Mesothelial cell of epicardium (in vitro differentiated cells): Measurements from ENCODE around the gene IRS1. TPM values are rescaled to one million over a fixed set of nuclear protein-coding genes. Genes with fewer than 3 reads are reported as not detected.
A peak's percentile ranks its signal among the peaks of the same experiment; 100 is the strongest.

Experiments used
- DNase-seq, 2 experiments: peaks; one replicate each; pipeline ENCODE4 v3.0.0; 2021; ENCODE audit warnings: low spot score in 2 of 2; ENCODE audit not compliant: unreplicated experiment in 2 of 2
- H3K27ac Mint-ChIP-seq: 2 replicates; pipeline ENCODE4 v1.8.0; 2021; ENCODE audit warnings: mixed read lengths
- H3K27me3 Mint-ChIP-seq: 2 replicates; pipeline ENCODE4 v1.8.0; 2021; ENCODE audit warnings: low read depth, mixed read lengths
- H3K36me3 Mint-ChIP-seq: 2 replicates; pipeline ENCODE4 v1.8.0; 2021; ENCODE audit warnings: mixed read lengths
- H3K4me1 Mint-ChIP-seq: 2 replicates; pipeline ENCODE4 v1.8.0; 2021; ENCODE audit warnings: mixed read lengths
- H3K4me3 Mint-ChIP-seq: 2 replicates; pipeline ENCODE4 v1.8.0; 2021; ENCODE audit warnings: mild to moderate bottlenecking, moderate library complexity, mixed read lengths
- H3K9me3 Mint-ChIP-seq: 2 replicates; pipeline ENCODE4 v1.8.0; 2021; ENCODE audit warnings: mixed read lengths
- total RNA-seq: library from RNA; stranded (reverse); gene quantifications from 3 replicates; pipeline ENCODE4 v1.2.1, GENCODE V29; 2021
- TF ChIP-seq, protein P1 (sequence below): fragments of 200-600 bp; sonication (generic); IDR thresholded peaks from one replicate; pipeline ENCODE4 v1.5.0; 2021; ENCODE audit warnings: antibody characterized with exemption; ENCODE audit not compliant: unreplicated experiment

IRS1 gene
- total RNA-seq, 1 donor from 2014 or later = 64.2 TPM

GRCh38 chr2:226788881-226789490, 10.6 kb downstream of the IRS1 start:
- no peaks in the 10 kb centered on the region for H3K27me3 Mint-ChIP-seq
- H3K27ac Mint-ChIP-seq = peak overlapping the region; percentile 83
- no peaks in the 10 kb centered on the region for H3K9me3 Mint-ChIP-seq
- no peak for DNase-seq
- H3K36me3 Mint-ChIP-seq = peaks cover 22% of the 10 kb centered on the region
- H3K4me3 Mint-ChIP-seq = peak overlapping the region; percentile 24
- peaks cover 64% of the 10 kb centered on the region for H3K4me1 Mint-ChIP-seq
- TF ChIP-seq, protein P1, sequence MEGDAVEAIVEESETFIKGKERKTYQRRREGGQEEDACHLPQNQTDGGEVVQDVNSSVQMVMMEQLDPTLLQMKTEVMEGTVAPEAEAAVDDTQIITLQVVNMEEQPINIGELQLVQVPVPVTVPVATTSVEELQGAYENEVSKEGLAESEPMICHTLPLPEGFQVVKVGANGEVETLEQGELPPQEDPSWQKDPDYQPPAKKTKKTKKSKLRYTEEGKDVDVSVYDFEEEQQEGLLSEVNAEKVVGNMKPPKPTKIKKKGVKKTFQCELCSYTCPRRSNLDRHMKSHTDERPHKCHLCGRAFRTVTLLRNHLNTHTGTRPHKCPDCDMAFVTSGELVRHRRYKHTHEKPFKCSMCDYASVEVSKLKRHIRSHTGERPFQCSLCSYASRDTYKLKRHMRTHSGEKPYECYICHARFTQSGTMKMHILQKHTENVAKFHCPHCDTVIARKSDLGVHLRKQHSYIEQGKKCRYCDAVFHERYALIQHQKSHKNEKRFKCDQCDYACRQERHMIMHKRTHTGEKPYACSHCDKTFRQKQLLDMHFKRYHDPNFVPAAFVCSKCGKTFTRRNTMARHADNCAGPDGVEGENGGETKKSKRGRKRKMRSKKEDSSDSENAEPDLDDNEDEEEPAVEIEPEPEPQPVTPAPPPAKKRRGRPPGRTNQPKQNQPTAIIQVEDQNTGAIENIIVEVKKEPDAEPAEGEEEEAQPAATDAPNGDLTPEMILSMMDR = no peak

DNA sequence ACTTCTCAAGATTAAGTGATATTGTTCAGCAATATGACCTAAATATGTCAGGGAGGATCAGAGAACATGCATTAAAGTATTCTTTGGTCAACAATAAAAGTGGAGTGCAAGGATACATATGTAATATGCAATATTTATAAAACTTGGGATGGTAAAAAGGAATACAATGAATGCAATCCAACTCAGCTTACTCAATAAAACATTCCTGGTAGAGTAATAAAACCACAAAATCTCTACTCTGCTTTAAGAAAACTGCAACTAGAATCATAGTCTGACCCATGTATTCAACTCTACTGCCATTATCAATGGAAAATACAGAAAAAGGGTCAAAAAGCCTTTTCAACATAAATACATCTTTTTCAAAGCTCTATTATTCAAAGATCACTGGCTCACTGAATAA, 11.6 kb downstream of the IRS1 start:
- peaks cover 26% of the 10 kb centered on the region for H3K36me3 Mint-ChIP-seq
- DNase-seq = no peak

GRCh38 chr2:226783885-226784284, 15.7 kb downstream of the IRS1 start:
- Mint-ChIP-seq H3K9me3 (peaks cover under 1% of the 10 kb centered on the region), H3K4me1 (peaks cover 59% of the 10 kb centered on the region), H3K27me3 (no peaks in the 10 kb centered on the region), H3K36me3 (peaks cover 31% of the 10 kb centered on the region), H3K4me3 (no peak overlapping the region), H3K27ac (peak overlapping the region; percentile 88)
- TF ChIP-seq, protein P1 = no peak
- DNase-seq = no peak

More for the DNA sequence above, 11.6 kb downstream of the IRS1 start:
- TF ChIP-seq, protein P1 = no peak
- H3K4me3 Mint-ChIP-seq = no peak overlapping the region
- H3K9me3 Mint-ChIP-seq = no peaks in the 10 kb centered on the region
- H3K27ac Mint-ChIP-seq = peak overlapping the region; percentile 39
- peaks cover 62% of the 10 kb centered on the region for H3K4me1 Mint-ChIP-seq
- no peaks in the 10 kb centered on the region for H3K27me3 Mint-ChIP-seq

GRCh38 chr2:226782092-226782713, 17.4 kb downstream of the IRS1 start:
- TF ChIP-seq, protein P1 = no peak

DNA sequence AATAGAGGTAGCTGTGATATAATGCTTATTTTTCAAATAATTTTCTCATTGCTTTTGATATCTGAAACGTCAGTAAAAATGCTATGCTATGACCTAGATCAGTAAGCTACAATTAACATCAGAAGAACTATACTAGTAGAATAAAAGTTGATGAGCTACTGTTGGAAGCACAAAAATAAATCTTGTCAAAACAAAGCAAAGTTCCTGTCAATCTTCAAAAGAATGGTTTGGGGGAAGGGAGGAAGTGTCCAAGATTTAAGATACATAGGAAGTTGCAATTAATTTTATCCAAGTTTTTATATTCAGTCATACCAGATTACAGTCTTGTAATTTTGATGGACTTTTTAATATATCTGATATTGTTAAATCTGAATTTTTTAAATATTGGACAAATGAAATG, 19.2 kb downstream of the IRS1 start:
- H3K9me3 Mint-ChIP-seq = peaks cover 16% of the 10 kb centered on the region
- H3K36me3 Mint-ChIP-seq = peaks cover 45% of the 10 kb centered on the region
- no peak overlapping the region for H3K4me3 Mint-ChIP-seq
- TF ChIP-seq, protein P1 = no peak
- no peak for DNase-seq
- H3K27me3 Mint-ChIP-seq = no peaks in the 10 kb centered on the region
- H3K4me1 Mint-ChIP-seq = peaks cover 42% of the 10 kb centered on the region
- H3K27ac Mint-ChIP-seq = peak overlapping the region; percentile 66

More at GRCh38 chr2:226782092-226782713, 17.4 kb downstream of the IRS1 start:
- peaks cover 9% of the 10 kb centered on the region for H3K9me3 Mint-ChIP-seq
- peaks cover 52% of the 10 kb centered on the region for H3K4me1 Mint-ChIP-seq
- no peak for DNase-seq
- peak overlapping the region; percentile 17 for H3K4me3 Mint-ChIP-seq
- peaks cover 41% of the 10 kb centered on the region for H3K36me3 Mint-ChIP-seq
- H3K27ac Mint-ChIP-seq = peak overlapping the region; percentile 97
- H3K27me3 Mint-ChIP-seq = no peaks in the 10 kb centered on the region
